HCT116 (cell line): Measurements from ENCODE around the gene ZNF658.
"Not testable (repeated sequence)": the region's sequence is repeated elsewhere in the genome, so short reads cannot be mapped to it uniquely, and the experiment has no call there.

Experiments used
- CBX3 ChIP-seq: IDR thresholded peaks from 2 replicates; pipeline ENCODE4 v1.6.1; 2012; ENCODE audit warnings: low read depth
- CEBPB ChIP-seq: IDR thresholded peaks from 2 replicates; pipeline ENCODE4 v1.6.1; 2012; ENCODE audit warnings: low read depth
- EGR1 ChIP-seq: IDR thresholded peaks from 2 replicates; pipeline ENCODE4 v1.6.1; 2012; ENCODE audit warnings: low read depth
- EZH2 ChIP-seq: fragments of 200-600 bp; sonication (generic); IDR thresholded peaks from 2 replicates; pipeline ENCODE4 v1.6.1; 2017; ENCODE audit warnings: antibody characterized with exemption, mixed run types
- MAX ChIP-seq: IDR thresholded peaks from 2 replicates; pipeline ENCODE4 v1.6.1; 2012
- POLR2A ChIP-seq: IDR thresholded peaks from 2 replicates; pipeline ENCODE4 v1.7.0; 2011; ENCODE audit warnings: borderline replicate concordance; ENCODE audit not compliant: insufficient read depth, insufficient read length; ENCODE audit errors: extremely low read depth
- POLR2AphosphoS5 ChIP-seq: IDR thresholded peaks from 2 replicates; pipeline ENCODE4 v1.6.1; 2011; ENCODE audit warnings: mild to moderate bottlenecking, low read depth, low read length, moderate library complexity
- SP1 ChIP-seq: IDR thresholded peaks from 2 replicates; pipeline ENCODE4 v1.6.1; 2012; ENCODE audit warnings: low read depth
- YY1 ChIP-seq: IDR thresholded peaks from 2 replicates; pipeline ENCODE4 v1.6.1; 2011; ENCODE audit warnings: low read length, low read depth, moderate library complexity, mild to moderate bottlenecking; ENCODE audit not compliant: insufficient replicate concordance; ENCODE audit errors: extremely low read depth
- ZNF274 ChIP-seq: fragments of 200-500 bp; sonication (Bioruptor generic); IDR thresholded peaks from 2 replicates; pipeline ENCODE4 v1.6.1; 2014; ENCODE audit warnings: mild to moderate bottlenecking, low read depth, low read length, inconsistent platforms
- TF ChIP-seq, protein P1 (sequence below), 3 experiments: fragments of 200-600 bp in 1 of 3; sonication (generic) in 1 of 3; IDR thresholded peaks in 2 of 3; conservative IDR thresholded peaks in 1 of 3; 2 replicates each; pipeline ENCODE4 v1.5.1; 2012 to 2017; ENCODE audit warnings: low read depth in 2 of 3, low read length in 2 of 3, antibody characterized with exemption in 1 of 3, borderline replicate concordance in 1 of 3, control low read depth in 1 of 3, mild to moderate bottlenecking in 1 of 3, mixed read lengths in 1 of 3, mixed run types in 1 of 3, moderate library complexity in 1 of 3; ENCODE audit not compliant: insufficient read depth in 1 of 3
- TF ChIP-seq, protein P2 (sequence below): IDR thresholded peaks from 2 replicates; pipeline ENCODE4 v1.6.1; 2012; ENCODE audit warnings: low read depth

DNA sequence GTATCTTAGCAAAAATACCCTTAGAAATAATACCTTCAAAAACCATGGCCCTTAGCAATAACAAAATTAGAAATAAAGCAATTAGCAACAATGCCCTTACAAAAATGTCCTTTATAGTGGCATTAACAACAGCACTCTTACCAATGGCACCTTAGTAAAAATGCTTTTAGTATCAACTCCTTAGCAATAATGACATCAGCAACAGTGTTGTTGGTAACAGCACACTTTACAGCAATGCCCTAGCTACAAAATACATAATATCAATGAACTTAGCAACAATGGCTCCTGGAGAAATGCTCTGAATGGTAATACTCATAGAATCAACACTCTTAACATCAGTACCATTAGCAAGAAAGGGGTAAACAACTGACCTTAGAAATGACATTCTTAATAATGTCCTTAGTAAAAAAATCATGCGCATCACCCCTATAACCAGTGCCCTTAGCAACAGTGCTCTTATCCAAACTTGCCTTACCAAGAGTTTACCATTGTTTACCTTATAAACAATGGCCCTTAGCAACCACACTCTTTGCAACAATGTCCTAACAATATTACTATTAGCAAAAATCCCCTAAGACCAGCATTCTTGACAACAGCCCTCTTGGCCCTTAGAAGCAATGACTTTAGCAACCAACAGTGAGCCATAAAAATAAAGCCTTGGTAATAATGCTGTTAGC is 35.8 kb downstream of the ZNF658 start:
- TF ChIP-seq CBX3, EGR1, CEBPB, SP1, EZH2, POLR2A, ZNF274, YY1, POLR2AphosphoS5, MAX: not testable (repeated sequence)
- TF ChIP-seq, protein P1, sequence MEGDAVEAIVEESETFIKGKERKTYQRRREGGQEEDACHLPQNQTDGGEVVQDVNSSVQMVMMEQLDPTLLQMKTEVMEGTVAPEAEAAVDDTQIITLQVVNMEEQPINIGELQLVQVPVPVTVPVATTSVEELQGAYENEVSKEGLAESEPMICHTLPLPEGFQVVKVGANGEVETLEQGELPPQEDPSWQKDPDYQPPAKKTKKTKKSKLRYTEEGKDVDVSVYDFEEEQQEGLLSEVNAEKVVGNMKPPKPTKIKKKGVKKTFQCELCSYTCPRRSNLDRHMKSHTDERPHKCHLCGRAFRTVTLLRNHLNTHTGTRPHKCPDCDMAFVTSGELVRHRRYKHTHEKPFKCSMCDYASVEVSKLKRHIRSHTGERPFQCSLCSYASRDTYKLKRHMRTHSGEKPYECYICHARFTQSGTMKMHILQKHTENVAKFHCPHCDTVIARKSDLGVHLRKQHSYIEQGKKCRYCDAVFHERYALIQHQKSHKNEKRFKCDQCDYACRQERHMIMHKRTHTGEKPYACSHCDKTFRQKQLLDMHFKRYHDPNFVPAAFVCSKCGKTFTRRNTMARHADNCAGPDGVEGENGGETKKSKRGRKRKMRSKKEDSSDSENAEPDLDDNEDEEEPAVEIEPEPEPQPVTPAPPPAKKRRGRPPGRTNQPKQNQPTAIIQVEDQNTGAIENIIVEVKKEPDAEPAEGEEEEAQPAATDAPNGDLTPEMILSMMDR (IDR thresholded peaks at IDR 0.05 in 2 of 3, conservative IDR thresholded peaks at IDR 0.05 in 1 of 3; ENCODE audit: borderline replicate concordance in 1 of 3, insufficient read depth in 1 of 3, low read depth in 2 of 3, low read length in 2 of 3), result not testable (repeated sequence)
- TF ChIP-seq, protein P2, sequence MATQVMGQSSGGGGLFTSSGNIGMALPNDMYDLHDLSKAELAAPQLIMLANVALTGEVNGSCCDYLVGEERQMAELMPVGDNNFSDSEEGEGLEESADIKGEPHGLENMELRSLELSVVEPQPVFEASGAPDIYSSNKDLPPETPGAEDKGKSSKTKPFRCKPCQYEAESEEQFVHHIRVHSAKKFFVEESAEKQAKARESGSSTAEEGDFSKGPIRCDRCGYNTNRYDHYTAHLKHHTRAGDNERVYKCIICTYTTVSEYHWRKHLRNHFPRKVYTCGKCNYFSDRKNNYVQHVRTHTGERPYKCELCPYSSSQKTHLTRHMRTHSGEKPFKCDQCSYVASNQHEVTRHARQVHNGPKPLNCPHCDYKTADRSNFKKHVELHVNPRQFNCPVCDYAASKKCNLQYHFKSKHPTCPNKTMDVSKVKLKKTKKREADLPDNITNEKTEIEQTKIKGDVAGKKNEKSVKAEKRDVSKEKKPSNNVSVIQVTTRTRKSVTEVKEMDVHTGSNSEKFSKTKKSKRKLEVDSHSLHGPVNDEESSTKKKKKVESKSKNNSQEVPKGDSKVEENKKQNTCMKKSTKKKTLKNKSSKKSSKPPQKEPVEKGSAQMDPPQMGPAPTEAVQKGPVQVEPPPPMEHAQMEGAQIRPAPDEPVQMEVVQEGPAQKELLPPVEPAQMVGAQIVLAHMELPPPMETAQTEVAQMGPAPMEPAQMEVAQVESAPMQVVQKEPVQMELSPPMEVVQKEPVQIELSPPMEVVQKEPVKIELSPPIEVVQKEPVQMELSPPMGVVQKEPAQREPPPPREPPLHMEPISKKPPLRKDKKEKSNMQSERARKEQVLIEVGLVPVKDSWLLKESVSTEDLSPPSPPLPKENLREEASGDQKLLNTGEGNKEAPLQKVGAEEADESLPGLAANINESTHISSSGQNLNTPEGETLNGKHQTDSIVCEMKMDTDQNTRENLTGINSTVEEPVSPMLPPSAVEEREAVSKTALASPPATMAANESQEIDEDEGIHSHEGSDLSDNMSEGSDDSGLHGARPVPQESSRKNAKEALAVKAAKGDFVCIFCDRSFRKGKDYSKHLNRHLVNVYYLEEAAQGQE, result not testable (repeated sequence)
